GM20000 (cell line): ENCODE results near the gene HYDIN.

Experiments used
- DNase-seq: peaks from one replicate; pipeline ENCODE4 v3.0.0; 2012; ENCODE audit warnings: low spot score
- CTCF ChIP-seq: IDR thresholded peaks from 2 replicates; pipeline ENCODE4 v1.5.1; 2012; ENCODE audit warnings: mild to moderate bottlenecking, control low read depth; ENCODE audit errors: extremely low read depth, missing control alignments

Gene HYDIN

GRCh38 chr16:71259086-71259485, 28.6 kb upstream of the HYDIN start:
- no peak for DNase-seq
- no peak for TF ChIP-seq CTCF

DNA sequence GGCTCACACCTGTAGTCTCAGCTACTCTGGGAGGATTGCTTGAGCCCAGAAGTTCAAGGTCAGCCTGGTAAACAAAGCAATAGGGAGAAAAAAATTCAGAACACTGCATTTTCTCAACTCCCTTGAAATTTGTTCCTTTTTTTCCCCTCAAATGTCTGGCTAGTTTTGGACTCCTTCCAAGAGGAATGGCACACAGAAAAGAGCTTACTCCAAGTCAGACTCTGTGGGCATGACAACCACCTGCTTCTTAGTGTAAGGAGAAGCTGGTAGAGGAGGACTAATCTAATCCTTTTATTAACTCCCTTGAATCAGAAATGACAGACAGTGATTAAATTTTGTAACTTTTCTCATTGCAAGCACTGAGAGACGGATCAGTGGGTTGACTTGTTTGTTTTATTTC, 27.9 kb upstream of the HYDIN start:
- no peak for TF ChIP-seq CTCF
- DNase-seq, result no peak

GRCh38 chr16:71257768-71258167, 27.2 kb upstream of the HYDIN start:
- TF ChIP-seq CTCF, result no peak
- DNase-seq, result no peak

DNA sequence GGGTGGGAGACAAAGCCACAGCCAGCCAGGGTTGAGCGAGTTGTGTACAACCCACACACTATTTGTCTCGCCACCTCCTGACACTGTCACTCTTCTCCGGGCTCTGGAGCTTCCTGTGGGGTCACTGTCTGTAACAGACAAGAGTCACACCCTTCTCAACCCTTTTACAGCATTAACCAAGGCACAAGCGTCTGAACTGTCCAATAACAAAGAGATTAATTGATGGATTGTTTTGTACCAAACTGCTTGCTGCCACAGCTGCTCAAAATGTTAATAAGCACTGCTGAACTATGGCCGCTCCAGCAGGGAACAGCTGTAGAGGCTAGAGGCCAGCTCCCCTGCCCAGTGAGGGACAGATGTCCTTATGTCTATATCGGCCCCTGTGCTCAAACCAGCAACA, 25.2 kb upstream of the HYDIN start:
- no peak for TF ChIP-seq CTCF
- no peak for DNase-seq

- TF ChIP-seq CTCF, result no peak
- no peak for DNase-seq
These were observed 24.5 kb upstream of the HYDIN start for GRCh38 chr16:71254832-71255525.

GRCh38 chr16:71250461-71251235, 20.1 kb upstream of the HYDIN start:
- DNase-seq, result no peak
- no peak for TF ChIP-seq CTCF

DNA sequence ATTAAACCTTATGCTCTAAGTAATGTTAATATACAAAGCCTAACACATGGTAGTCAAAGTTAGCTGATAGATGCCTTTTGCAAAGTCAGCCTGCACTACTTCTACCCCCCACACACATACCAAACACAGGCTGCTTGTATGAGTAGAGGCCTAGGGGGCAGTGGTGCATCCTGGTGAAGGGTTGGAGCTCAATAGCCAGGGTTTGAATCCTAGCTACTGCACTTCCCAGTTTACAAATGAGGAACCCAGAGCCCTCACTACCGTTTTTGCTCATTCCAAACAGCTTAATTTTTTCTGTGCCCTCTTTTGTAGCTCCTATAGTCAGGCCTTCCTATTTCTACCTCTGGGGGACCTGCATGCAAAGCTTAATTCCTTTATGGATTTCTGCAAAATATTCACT, 18.9 kb upstream of the HYDIN start:
- TF ChIP-seq CTCF, result no peak
- no peak for DNase-seq
